UCSD-AML1 (cell line): ENCODE measurements around the gene RPP25.

Experiments
- DNase-seq: peaks from one replicate; lab custom pipeline; 2025; ENCODE audit not compliant: unreplicated experiment; lab: John Stamatoyannopoulos, UW

The RPP25 gene, protein sequence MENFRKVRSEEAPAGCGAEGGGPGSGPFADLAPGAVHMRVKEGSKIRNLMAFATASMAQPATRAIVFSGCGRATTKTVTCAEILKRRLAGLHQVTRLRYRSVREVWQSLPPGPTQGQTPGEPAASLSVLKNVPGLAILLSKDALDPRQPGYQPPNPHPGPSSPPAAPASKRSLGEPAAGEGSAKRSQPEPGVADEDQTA

DNA sequence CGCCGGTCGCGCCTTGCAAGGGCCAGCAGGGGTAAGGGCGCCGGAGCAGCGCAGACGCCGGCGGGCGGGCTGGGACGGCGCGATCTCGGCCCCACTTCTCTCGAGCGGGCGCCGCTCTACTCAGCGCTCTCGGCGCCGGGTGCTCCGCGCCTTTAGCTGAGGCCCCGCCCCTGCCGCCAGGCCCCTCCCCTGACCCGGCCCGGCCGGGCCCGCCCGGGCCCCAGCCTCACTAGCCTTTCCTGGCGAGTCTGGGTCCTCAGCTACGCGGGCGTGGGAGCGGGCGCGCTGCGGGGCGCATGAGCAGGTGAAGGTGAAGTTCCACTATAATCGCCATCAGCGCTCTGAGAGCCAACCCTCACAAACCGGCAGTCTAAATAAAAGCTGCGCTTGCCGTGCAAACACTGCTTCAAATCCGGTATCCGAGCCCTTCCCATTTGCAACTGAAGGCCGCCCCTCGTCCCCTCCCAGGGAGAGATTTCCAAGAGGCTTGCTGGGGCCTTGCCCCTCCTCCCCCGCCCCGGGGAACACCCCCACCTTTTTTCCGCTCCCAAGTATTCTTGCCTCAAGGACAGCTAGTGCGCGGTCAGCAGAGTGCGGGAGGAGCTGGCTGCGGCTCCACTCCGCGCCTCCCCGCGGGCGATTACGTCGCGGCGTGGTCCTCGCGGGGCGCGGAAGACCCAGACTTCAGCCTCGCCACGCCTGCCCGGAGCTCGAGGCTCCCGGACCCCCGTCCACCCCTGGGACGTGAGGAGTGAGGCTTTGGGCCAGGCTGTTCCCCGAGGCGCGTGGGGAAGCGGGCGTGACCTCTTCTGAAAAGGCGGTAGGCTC lies at the start of gene RPP25:
Gene RPP25, minus strand, starts transcription at position 125 of the 828 bp plus-strand sequence. CDS start 189 bp downstream, outside the sequence.
- peak; percentile 57 for DNase-seq

- DNase-seq = no peak
Measured at GRCh38 chr15:75002398-75002797, 45.8 kb upstream of the RPP25 start.

DNA sequence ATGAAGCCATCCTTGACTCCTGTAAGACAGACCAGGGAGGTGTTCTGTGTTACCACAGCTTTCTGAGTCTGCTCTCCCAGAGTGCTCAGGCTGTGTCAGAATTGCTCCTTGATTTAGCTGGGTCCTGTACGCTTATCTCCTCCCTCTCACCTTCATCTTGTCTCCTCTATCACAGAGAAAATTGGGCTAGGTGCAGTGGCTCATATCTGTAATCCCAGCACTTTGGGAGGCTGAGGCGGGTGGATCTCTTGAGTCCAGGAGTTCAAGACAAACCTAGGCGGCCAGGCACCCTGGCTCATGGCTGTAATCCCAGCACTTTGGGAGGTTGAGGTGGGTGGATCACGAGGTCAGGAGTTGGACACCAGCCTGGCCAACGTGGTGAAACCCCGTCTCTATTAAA lies 44.7 kb upstream of the RPP25 start:
- DNase-seq = no peak

DNA sequence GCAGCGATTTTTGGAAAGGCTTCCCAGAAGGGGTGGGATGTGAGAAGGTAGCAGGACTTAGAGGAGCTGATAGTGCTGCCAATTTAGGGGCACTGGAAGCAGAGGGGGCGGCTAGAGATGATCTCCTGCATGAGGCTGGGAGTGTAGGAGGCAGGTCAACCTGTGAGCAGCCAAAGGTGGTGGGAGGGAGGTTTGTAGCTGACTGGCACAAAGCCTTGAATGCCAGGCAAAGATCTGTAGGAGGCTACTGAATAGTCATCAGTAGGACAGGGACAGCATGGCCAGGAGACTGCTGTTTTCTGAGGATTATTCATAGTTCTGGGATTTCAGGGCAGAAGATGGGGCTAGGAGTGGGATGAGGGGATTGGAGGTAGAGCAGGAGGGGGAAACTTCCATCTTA lies 41.0 kb upstream of the RPP25 start:
- no peak for DNase-seq

DNA sequence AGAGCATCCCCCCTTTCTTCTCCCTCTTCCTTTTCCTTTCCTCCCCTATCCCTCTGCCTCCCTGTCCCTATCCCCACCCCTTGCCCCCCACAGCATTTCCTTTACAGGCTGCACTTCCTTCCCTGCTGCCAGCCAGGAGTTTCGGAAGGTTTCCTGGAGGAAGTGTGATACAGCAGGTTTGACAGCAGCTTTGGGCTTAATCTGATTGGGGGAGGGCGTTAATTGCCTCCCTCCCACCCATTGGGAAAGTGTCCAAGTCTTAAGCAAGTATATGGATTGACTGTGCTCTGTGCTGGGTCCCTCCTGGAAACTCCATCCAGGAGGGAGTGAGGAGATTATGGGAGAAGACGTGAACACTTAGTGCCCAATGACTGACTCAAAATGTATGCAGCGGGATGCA lies 40.6 kb upstream of the RPP25 start:
- DNase-seq = peak; percentile 55

GRCh38 chr15:74995779-74996765 lies 39.5 kb upstream of the RPP25 start:
- peak; percentile 59 for DNase-seq

DNA sequence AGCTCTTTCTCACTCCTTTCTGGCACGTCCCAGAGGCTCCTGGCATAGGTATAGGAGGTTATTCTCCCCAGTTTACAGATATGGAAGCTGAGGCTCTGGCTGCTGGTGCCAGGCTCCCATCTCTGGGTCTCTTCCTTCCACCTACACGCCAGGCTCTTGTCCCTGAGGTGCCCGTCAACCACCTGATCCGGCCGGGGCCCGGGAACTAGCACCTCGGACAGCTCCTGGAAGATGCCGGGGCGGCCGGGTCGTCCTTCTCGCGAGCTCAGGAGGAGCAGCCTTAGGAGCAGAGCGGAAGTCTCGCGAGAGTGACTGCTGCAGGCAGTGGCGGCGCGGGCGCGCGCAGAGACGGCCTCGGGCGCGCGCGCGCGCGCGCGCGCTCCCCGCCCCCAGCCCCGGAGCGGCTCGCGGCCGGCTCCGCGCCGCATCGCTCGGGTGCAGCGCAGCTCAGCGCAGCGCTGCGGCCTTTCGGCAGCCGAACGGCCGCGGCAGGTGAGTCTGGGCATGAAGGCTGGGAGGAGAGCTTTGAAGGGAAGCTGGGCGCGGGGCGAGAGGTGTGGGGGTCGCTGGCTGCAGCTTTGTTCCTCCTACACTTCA lies 38.7 kb upstream of the RPP25 start, which contains the start of gene SCAMP5:
Gene SCAMP5, plus strand, starts transcription at position 382 of the 597 bp plus-strand sequence. CDS start 16,277 bp downstream, outside the sequence.
- peak; percentile 90 for DNase-seq

- DNase-seq = no peak
Measured at GRCh38 chr15:74994685-74995084, 38.1 kb upstream of the RPP25 start.

GRCh38 chr15:74994236-74994635 lies 37.7 kb upstream of the RPP25 start:
- DNase-seq = no peak

GRCh38 chr15:74992619-74993018 lies 36.0 kb upstream of the RPP25 start:
- no peak for DNase-seq

DNA sequence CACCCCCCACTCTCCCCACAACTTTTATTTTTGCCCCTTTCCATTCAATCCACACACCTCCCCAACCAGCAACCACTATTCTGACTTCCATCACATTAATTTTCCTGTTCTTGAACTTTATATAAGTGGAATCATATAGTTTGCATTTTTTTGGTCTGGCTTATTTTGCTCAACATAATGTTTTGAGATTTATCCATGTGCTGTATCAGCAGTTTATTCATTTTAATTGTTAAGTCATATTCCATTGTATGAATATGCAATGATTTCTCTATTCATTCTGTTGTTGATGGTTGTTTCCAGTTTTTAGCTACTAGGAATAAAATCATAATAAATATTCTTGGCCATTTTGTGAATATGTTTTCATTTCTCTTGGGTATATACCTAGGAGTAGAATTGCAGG lies 33.0 kb upstream of the RPP25 start:
- no peak for DNase-seq

GRCh38 chr15:74988007-74988800 lies 31.6 kb upstream of the RPP25 start:
- DNase-seq = peak; percentile 57

- DNase-seq = no peak
Measured at GRCh38 chr15:74983725-74984231, 27.2 kb upstream of the RPP25 start.

DNA sequence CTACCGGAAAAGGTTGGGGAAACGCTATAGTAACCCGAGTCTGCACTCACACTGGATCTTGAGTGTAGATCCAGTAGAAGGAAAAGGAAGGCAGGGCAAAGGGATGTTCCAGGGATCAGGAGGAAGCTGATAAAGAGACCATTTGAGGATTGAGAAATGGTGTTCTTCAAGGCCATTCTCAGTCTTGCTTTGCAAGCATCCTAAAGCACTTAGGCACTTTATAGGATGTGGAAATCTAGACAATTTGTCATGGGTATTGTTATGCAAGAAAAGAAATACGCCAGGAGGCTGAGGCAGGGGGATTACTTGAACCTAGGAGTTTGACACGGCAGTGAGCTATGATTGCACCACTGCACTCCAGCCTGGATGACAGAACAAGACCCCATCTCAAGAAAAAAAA lies 25.6 kb upstream of the RPP25 start:
- no peak for DNase-seq

- no peak for DNase-seq
Measured at GRCh38 chr15:74978503-74978902, 21.9 kb upstream of the RPP25 start.

DNA sequence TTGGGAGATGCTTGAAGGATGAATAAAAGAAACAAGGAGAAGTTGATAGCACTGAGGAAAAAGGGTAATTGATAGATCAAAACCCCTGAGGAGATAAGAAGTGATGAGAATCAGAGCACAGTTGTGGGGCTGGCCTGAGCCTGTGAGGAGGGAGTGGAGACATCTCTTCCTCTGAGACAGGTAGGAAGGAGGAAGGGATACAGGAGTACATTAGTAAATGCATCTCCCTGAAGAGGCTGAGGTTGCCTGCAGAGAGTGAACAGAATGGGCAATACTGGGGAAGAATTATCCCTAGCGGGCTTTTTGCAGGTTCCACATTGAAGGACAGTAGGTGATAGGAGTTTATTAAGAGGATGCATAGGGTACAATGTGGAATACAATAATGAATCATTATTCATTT lies 21.5 kb upstream of the RPP25 start:
- no peak for DNase-seq

DNA sequence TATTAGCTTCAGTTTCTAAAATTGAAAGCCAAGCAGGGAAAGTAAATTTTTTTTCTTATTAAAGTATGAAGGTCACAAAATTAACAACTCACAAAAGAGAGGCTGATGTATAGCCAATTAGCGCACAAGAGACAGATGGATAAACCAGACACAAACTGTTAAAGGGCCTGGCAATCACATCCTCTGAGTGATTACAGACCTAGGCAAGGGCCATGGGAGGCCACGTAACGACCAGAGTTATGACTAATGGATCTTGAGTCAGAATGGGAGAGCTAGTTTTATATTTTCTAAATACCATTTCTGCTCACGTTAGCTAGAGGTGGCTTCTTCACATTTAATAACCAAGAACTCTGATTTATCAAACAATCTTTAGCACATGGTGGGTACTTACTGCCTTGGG lies 21.0 kb upstream of the RPP25 start:
- DNase-seq = no peak

DNA sequence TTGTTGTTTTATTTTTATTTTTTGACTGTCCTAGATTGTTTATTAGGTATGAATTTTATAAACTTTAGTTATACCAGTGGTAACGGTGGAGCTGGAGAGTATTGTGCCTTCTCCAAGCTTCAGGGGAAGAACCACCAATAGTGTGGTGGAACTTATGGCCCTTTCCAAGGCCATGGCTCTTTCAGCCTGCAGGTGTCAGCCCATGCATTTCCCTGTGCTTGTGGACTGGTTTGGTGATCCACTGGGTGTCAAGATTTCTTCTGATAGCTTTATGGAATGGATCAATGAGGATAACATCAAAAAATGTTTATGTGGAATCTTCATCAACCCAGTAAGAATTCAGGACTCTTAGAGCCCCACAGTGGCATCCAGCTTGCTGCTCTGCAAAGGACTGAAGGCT lies 19.6 kb upstream of the RPP25 start:
- DNase-seq = no peak

GRCh38 chr15:74967670-74968069 lies 11.1 kb upstream of the RPP25 start:
- DNase-seq = no peak

DNA sequence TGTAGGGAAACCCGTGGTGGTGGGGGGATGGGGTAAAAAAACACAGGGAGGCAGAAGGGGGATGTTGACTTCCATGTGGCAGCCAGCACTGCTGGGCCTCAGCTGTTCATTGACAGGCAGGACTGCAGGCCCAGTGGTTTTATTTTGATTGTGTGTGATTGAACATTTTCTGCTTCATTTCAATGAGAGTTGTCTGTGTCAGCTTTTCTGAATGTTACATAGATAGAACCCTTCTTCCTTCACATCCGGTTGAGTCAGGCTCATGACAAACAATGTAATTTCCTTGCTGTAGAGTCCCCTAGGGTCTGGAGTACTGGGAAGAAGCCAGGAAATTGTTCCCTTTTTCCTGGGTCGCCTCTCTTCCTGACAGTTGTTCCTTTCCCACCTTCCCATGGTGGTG lies 8.2 kb upstream of the RPP25 start:
- DNase-seq = no peak
